ENCODE measurements around the gene PURB. TPM values are rescaled to one million over a fixed set of nuclear protein-coding genes. Genes with fewer than 3 reads are reported as not detected.

The PURB gene
- total RNA-seq, 1 experiment from 2014 or later, result 8.9 TPM

- ChIA-PET POLR2A (ENCODE audit: unreplicated experiment) (no interaction called here), CTCF (interaction anchor here (0.6 to 1.4 kb wide), 2 partner anchors 23 to 551 kb away, joined by 3 to 4 read pairs; no protein-coding TSS in a partner anchor)
- Histone ChIP-seq H3K9ac (ENCODE audit: low read length) (no peak overlapping the region), H3K36me3 (ENCODE audit: low read depth, low read length) (peaks cover 4% of the 10 kb centered on the region; the same call in 1 of the 2 replicates), H3K4me3 (ENCODE audit: low read length) (peak overlapping the region; percentile 76), H3K27me3 (ENCODE audit: low read length) (no peaks in the 10 kb centered on the region), H3K4me2 (ENCODE audit: low read length) (peak overlapping the region; percentile 84), H3K4me1 (ENCODE audit: insufficient read depth, low read length) (peaks cover 46% of the 10 kb centered on the region), H3K79me2 (ENCODE audit: low read length) (peaks cover 74% of the 10 kb centered on the region), H3K9me3 (ENCODE audit: low read length) (no peaks in the 10 kb centered on the region), H3K27ac (ENCODE audit: low read length) (no peak overlapping the region), H3F3A (ENCODE audit: low read length, unreplicated experiment) (no peaks in the 10 kb centered on the region), H3K9me2 (replicated peaks; ENCODE audit: low read length) (no peaks in the 10 kb centered on the region), H4K20me1 (ENCODE audit: low read length) (peaks cover 50% of the 10 kb centered on the region), H2AFZ (ENCODE audit: low read length) (no peak overlapping the region)
- intact Hi-C loops (cut with micrococcal nuclease), result no loop called here
- DNase-seq, result no peak
- no peak for ATAC-seq
- no TSS peak for BruUV-seq (replicated peaks)
- TF ChIP-seq CTCF (conservative IDR thresholded peaks at IDR 0.05; ENCODE audit: low read depth, low read length), result no peak
These were observed 4.9 kb downstream of the PURB start for GRCh38 chr7:44880317-44881018.

GRCh38 chr7:44876393-44876792 lies 8.9 kb downstream of the PURB start:
- Histone ChIP-seq H3K79me2 (ENCODE audit: low read length) (peaks cover 37% of the 10 kb centered on the region), H3F3A (ENCODE audit: low read length, unreplicated experiment) (no peaks in the 10 kb centered on the region), H3K9me2 (replicated peaks; ENCODE audit: low read length) (no peaks in the 10 kb centered on the region), H3K4me3 (ENCODE audit: low read length) (no peak overlapping the region), H3K36me3 (ENCODE audit: low read depth, low read length) (peaks cover 4% of the 10 kb centered on the region; the same call in 1 of the 2 replicates), H3K4me2 (ENCODE audit: low read length) (no peak overlapping the region), H3K27me3 (ENCODE audit: low read length) (no peaks in the 10 kb centered on the region), H3K27ac (ENCODE audit: low read length) (no peak overlapping the region), H2AFZ (ENCODE audit: low read length) (no peak overlapping the region), H3K9ac (ENCODE audit: low read length) (no peak overlapping the region), H3K4me1 (ENCODE audit: insufficient read depth, low read length) (peaks cover 20% of the 10 kb centered on the region), H4K20me1 (ENCODE audit: low read length) (peaks cover 20% of the 10 kb centered on the region), H3K9me3 (ENCODE audit: low read length) (no peaks in the 10 kb centered on the region)
- DNase-seq (no peak), ATAC-seq (no peak)
- CTCF ChIA-PET, result interaction anchor here (0.5 kb wide), 1 partner anchor 34 kb away, joined by 12 read pairs; no protein-coding TSS in a partner anchor
- intact Hi-C loops (cut with micrococcal nuclease), result no loop called here
- POLR2A ChIA-PET (ENCODE audit: unreplicated experiment), result interaction anchor here (0.6 kb wide), 1 partner anchor 811 kb away, joined by 3 read pairs; the partner anchor contains the start of gene PGAM2
- TF ChIP-seq EZH2phosphoT487 (IDR thresholded peaks at IDR 0.05; ENCODE audit: borderline replicate concordance, low read length) (no peak), CTCF (conservative IDR thresholded peaks at IDR 0.05; ENCODE audit: low read depth, low read length) (no peak), EZH2 (IDR thresholded peaks at IDR 0.05; ENCODE audit: low read length, unreplicated experiment) (no peak)
- no TSS peak for BruUV-seq (replicated peaks)

GRCh38 chr7:44875241-44875640 lies 10.1 kb downstream of the PURB start:
- H3K36me3 ChIP-seq (ENCODE audit: low read depth, low read length), result no peaks in the 10 kb centered on the region; the same call in 1 of the 2 replicates
- no peak overlapping the region for H3K27ac ChIP-seq (ENCODE audit: low read length)
- H2AFZ ChIP-seq (ENCODE audit: low read length), result no peak overlapping the region
- DNase-seq, result no peak
- H3K79me2 ChIP-seq (ENCODE audit: low read length), result peaks cover 25% of the 10 kb centered on the region
- no TSS peak for BruUV-seq (replicated peaks)
- POLR2A ChIA-PET (ENCODE audit: unreplicated experiment), result no interaction called here
- CTCF ChIA-PET, result no interaction called here
- intact Hi-C loops (cut with micrococcal nuclease), result no loop called here
- H3K9ac ChIP-seq (ENCODE audit: low read length), result no peak overlapping the region
- H3K4me1 ChIP-seq (ENCODE audit: insufficient read depth, low read length), result peaks cover 8% of the 10 kb centered on the region
- H3K9me3 ChIP-seq (ENCODE audit: low read length), result no peaks in the 10 kb centered on the region
- no peak for TF ChIP-seq CTCF (conservative IDR thresholded peaks at IDR 0.05; ENCODE audit: low read depth, low read length)
- TF ChIP-seq EZH2 (IDR thresholded peaks at IDR 0.05; ENCODE audit: low read length, unreplicated experiment), result no peak
- TF ChIP-seq EZH2phosphoT487 (IDR thresholded peaks at IDR 0.05; ENCODE audit: borderline replicate concordance, low read length), result no peak
- no peaks in the 10 kb centered on the region for H3F3A ChIP-seq (ENCODE audit: low read length, unreplicated experiment)
- no peaks in the 10 kb centered on the region for H3K9me2 ChIP-seq (replicated peaks; ENCODE audit: low read length)
- H3K4me3 ChIP-seq (ENCODE audit: low read length), result no peak overlapping the region
- no peaks in the 10 kb centered on the region for H3K27me3 ChIP-seq (ENCODE audit: low read length)
- H4K20me1 ChIP-seq (ENCODE audit: low read length), result peaks cover 9% of the 10 kb centered on the region
- no peak for ATAC-seq
- H3K4me2 ChIP-seq (ENCODE audit: low read length), result no peak overlapping the region

Data from PC-3 (cell line).